Kidney (tissue), 14 donors: ENCODE data around the gene KRT27. TPM values are rescaled to one million over a fixed set of nuclear protein-coding genes. Genes with fewer than 3 reads are reported as not detected.

ENCODE experiments used
- DNase-seq, 5 donors: peaks; one replicate each; pipeline ENCODE4 v3.0.0-alpha.2; 2013 to 2020
- FAIRE-seq: peaks from 2 replicates; lab custom pipeline; 2012; peaks lifted over from hg19 to GRCh38; lab: Jason Lieb, UNC
- H3K27ac ChIP-seq, 2 donors: one replicate each; pipeline ENCODE4 v1.7.0; 2013; ENCODE audit warnings: low read depth in 2 of 2, low read length in 2 of 2, inconsistent platforms in 1 of 2
- H3K27me3 ChIP-seq: one replicate; pipeline ENCODE4 v1.7.1; 2013; ENCODE audit warnings: low read length, inconsistent platforms; ENCODE audit not compliant: control insufficient read depth, insufficient read depth
- H3K36me3 ChIP-seq, 3 donors: one replicate each; pipeline versions ENCODE4 v1.7.0 to v1.7.1; 2013; ENCODE audit warnings: low read length in 3 of 3, control low read depth in 1 of 3, inconsistent platforms in 1 of 3; ENCODE audit not compliant: insufficient read depth in 3 of 3, control insufficient read depth in 2 of 3
- H3K4me1 ChIP-seq, 3 donors: one replicate each; pipeline versions ENCODE4 v1.7.0 to v1.7.1; 2013; ENCODE audit warnings: low read length in 3 of 3, inconsistent platforms in 1 of 3, low read depth in 1 of 3; ENCODE audit not compliant: control insufficient read depth in 2 of 3, insufficient read depth in 2 of 3
- H3K4me3 ChIP-seq, 3 donors: one replicate each; pipeline versions ENCODE4 v1.7.0 to v1.8.1; 2013; ENCODE audit warnings: low read length in 3 of 3, control low read depth in 1 of 3, inconsistent platforms in 1 of 3
- H3K9ac ChIP-seq, 3 donors: one replicate each; pipeline versions ENCODE4 v1.7.0 to v1.7.1; 2013; ENCODE audit warnings: low read length in 3 of 3, control low read depth in 1 of 3, inconsistent platforms in 1 of 3
- H3K9me3 ChIP-seq, 3 donors: one replicate each; pipeline versions ENCODE4 v1.7.0 to v1.7.1; 2013; ENCODE audit warnings: low read length in 3 of 3, control low read depth in 1 of 3, inconsistent platforms in 1 of 3; ENCODE audit not compliant: control insufficient read depth in 2 of 3, insufficient read depth in 1 of 3
- CTCF ChIP-seq: IDR thresholded peaks from 3 replicates; pipeline ENCODE4 v1.5.1; 2012; ENCODE audit warnings: mild to moderate bottlenecking, moderate library complexity, borderline replicate concordance; ENCODE audit not compliant: insufficient read depth; ENCODE audit errors: extremely low read depth
- intact Hi-C: fragments of 100-400 bp; cut with DNase I; formaldehyde crosslinking; loops from one replicate; pipeline ENCODE4 v1.11.1; 2022
- polyA plus RNA-seq: library from polyadenylated mRNA; stranded (reverse); fragments of 350-450 nt; fragmentation: Illumina TruSeq; extraction: RNeasy Lipid Tissue Mini Kit (QIAGEN cat#74804); gene quantifications from one replicate; pipeline ENCODE4 v1.2.3, GENCODE V29; 2014; ENCODE audit warnings: low read depth, low replicate concordance; ENCODE audit not compliant: insufficient read depth
- total RNA-seq: library from RNA; stranded (reverse); fragmentation: NEBNext Ultra II Directional; extraction: Animal tissue kit (Norgen Biotek cat#: 25700); gene quantifications from one replicate; pipeline ENCODE4 v1.2.1, GENCODE V29; 2021
- donor health status: control.
- donor health status: control.
- donor health status: control.
- donor health status: control.
- donor health status: control.
- donor health status: DM: yes; HTN: yes; CAD: no.
- donor health status: Normal renal cell carcinoma (clear cell type).

The KRT27 gene
- total and polyA plus RNA-seq, 2 donors from 2014 or later: not detected

- Histone ChIP-seq H3K4me3 (no peak overlapping the region), H3K9ac (no peak overlapping the region), H3K36me3 (no peaks in the 10 kb centered on the region), H3K9me3 (no peaks in the 10 kb centered on the region), H3K27ac (no peak overlapping the region), H3K27me3 (peaks cover 18% of the 10 kb centered on the region), H3K4me1 (peaks cover 0 to 3% (median 0%) of the 10 kb centered on the region in 3 donors)
- FAIRE-seq (no peak), DNase-seq (no peak)
- intact Hi-C loops: no loop called here
- TF ChIP-seq CTCF: no peak
Measured at GRCh38 chr17:40806131-40806530, 23.8 kb upstream of the KRT27 start.

- intact Hi-C loops: no loop called here
- Histone ChIP-seq H3K36me3 (no peaks in the 10 kb centered on the region), H3K27me3 (peaks cover 5% of the 10 kb centered on the region), H3K9me3 (no peaks in the 10 kb centered on the region), H3K9ac (no peak overlapping the region), H3K4me1 (peaks cover 0 to 3% (median 0%) of the 10 kb centered on the region in 3 donors), H3K27ac (no peak overlapping the region), H3K4me3 (no peak overlapping the region)
- DNase-seq (peak; percentile 82 to 88 (median 83)), FAIRE-seq (no peak)
- TF ChIP-seq CTCF: peak; percentile 71
Measured at GRCh38 chr17:40803617-40804082, 21.3 kb upstream of the KRT27 start.

- DNase-seq: no peak
- no peak for FAIRE-seq
- no peak overlapping the region for H3K4me3 ChIP-seq
- no peaks in the 10 kb centered on the region for H3K36me3 ChIP-seq
- no peak overlapping the region for H3K9ac ChIP-seq
- no peak for TF ChIP-seq CTCF
- intact Hi-C loops: no loop called here
- no peak overlapping the region for H3K27ac ChIP-seq
- peaks cover 2% of the 10 kb centered on the region for H3K27me3 ChIP-seq
- H3K4me1 ChIP-seq: peaks cover 0 to 3% (median 0%) of the 10 kb centered on the region in 3 donors
- no peaks in the 10 kb centered on the region for H3K9me3 ChIP-seq
Measured at GRCh38 chr17:40801157-40801556, 18.8 kb upstream of the KRT27 start.

GRCh38 chr17:40800381-40800780 is 18.0 kb upstream of the KRT27 start:
- Histone ChIP-seq H3K4me3 (no peak overlapping the region), H3K36me3 (no peaks in the 10 kb centered on the region), H3K4me1 (peaks cover 0 to 3% (median 0%) of the 10 kb centered on the region in 3 donors), H3K9ac (no peak overlapping the region), H3K9me3 (no peaks in the 10 kb centered on the region), H3K27me3 (peaks cover 2% of the 10 kb centered on the region), H3K27ac (no peak overlapping the region)
- intact Hi-C loops: no loop called here
- TF ChIP-seq CTCF: no peak
- FAIRE-seq (no peak), DNase-seq (no peak)
